CD8-positive, alpha-beta memory T cell (primary cell): ENCODE data around the gene ABCC2. TPM values are rescaled to one million over a fixed set of nuclear protein-coding genes. Genes with fewer than 3 reads are reported as not detected.
A peak's percentile ranks its signal among the peaks of the same experiment; 100 is the strongest.
"Not testable (repeated sequence)": the region's sequence is repeated elsewhere in the genome, so short reads cannot be mapped to it uniquely, and the experiment has no call there.

ENCODE experiments used
- CTCF ChIA-PET: fragments of 350-600 bp; sonication (Branson Sonifier 250); formaldehyde crosslinking; loops from one replicate; lab custom pipeline; 2021; ENCODE audit warnings: antibody characterized with exemption; lab: Charles Lee
- POLR2A ChIA-PET: fragments of 350-600 bp; sonication (Branson Sonifier 250); formaldehyde crosslinking; loops from one replicate; lab custom pipeline; 2021; ENCODE audit warnings: antibody characterized with exemption; lab: Charles Lee
- DNase-seq, 5 donors: peaks; one replicate each; pipeline versions ENCODE4 v3.0.0 to v3.0.0-alpha.2; 2020 to 2022; ENCODE audit warnings: mixed read lengths in 1 of 5
- H3K27ac ChIP-seq: one replicate; pipeline ENCODE4 v1.7.0; 2013; ENCODE audit warnings: low read depth, mild to moderate bottlenecking, low read length, moderate library complexity
- H3K27me3 ChIP-seq: 2 replicates; pipeline ENCODE4 v1.7.0; 2013; ENCODE audit warnings: low read length, mild to moderate bottlenecking; ENCODE audit not compliant: insufficient read depth, poor library complexity, severe bottlenecking
- H3K36me3 ChIP-seq: 2 replicates; pipeline ENCODE4 v1.7.0; 2013; ENCODE audit warnings: mild to moderate bottlenecking, low read length, moderate library complexity; ENCODE audit not compliant: insufficient read depth
- H3K4me1 ChIP-seq: 2 replicates; pipeline ENCODE4 v1.7.0; 2013; ENCODE audit warnings: mild to moderate bottlenecking, low read length, moderate library complexity; ENCODE audit not compliant: insufficient read depth
- H3K4me3 ChIP-seq: 2 replicates; pipeline ENCODE4 v1.7.0; 2013; ENCODE audit warnings: mild to moderate bottlenecking, low read length
- H3K9me3 ChIP-seq: 2 replicates; pipeline ENCODE4 v1.7.0; 2013; ENCODE audit warnings: mild to moderate bottlenecking, low read length
- H3K27ac Mint-ChIP-seq, 8 donors: one replicate each; pipeline ENCODE4 v1.8.0; 2020 to 2021; ENCODE audit warnings: mixed read lengths in 8 of 8, mild to moderate bottlenecking in 6 of 8, inconsistent platforms in 3 of 8, moderate library complexity in 3 of 8
- H3K27me3 Mint-ChIP-seq, 2 donors: one replicate each; pipeline ENCODE4 v1.8.0; 2020 to 2021; ENCODE audit warnings: mixed read lengths in 2 of 2, mild to moderate bottlenecking in 1 of 2, moderate library complexity in 1 of 2
- H3K36me3 Mint-ChIP-seq, 3 donors: one replicate each; pipeline ENCODE4 v1.8.0; 2020 to 2021; ENCODE audit warnings: mixed read lengths in 3 of 3, inconsistent platforms in 1 of 3, mild to moderate bottlenecking in 1 of 3
- H3K4me1 Mint-ChIP-seq, 3 donors: one replicate each; pipeline ENCODE4 v1.8.0; 2020 to 2021; ENCODE audit warnings: mixed read lengths in 3 of 3, inconsistent platforms in 1 of 3, mild to moderate bottlenecking in 1 of 3
- H3K4me3 Mint-ChIP-seq, 7 donors: one replicate each; pipeline ENCODE4 v1.8.0; 2020 to 2021; ENCODE audit warnings: mixed read lengths in 7 of 7, mild to moderate bottlenecking in 6 of 7, moderate library complexity in 4 of 7, inconsistent platforms in 2 of 7
- H3K9me3 Mint-ChIP-seq, 5 donors: one replicate each; pipeline ENCODE4 v1.8.0; 2020 to 2022; ENCODE audit warnings: mixed read lengths in 5 of 5, mild to moderate bottlenecking in 3 of 5, moderate library complexity in 2 of 5, inconsistent platforms in 1 of 5
- polyA plus RNA-seq: library from polyadenylated mRNA; unstranded; fragments of 300-500 nt; fragmentation: Illumina TruSeq; gene quantifications from one replicate; pipeline ENCODE4 v1.2.3, GENCODE V29; 2021
- total RNA-seq, 2 experiments: library from RNA; stranded (reverse); gene quantifications; one replicate each; pipeline ENCODE4 v1.2.3, GENCODE V29; 2021

ABCC2 gene
- total and polyA plus RNA-seq, 3 experiments from 2014 or later, result 0.14 to 1.5 (median 1.1) TPM

DNA sequence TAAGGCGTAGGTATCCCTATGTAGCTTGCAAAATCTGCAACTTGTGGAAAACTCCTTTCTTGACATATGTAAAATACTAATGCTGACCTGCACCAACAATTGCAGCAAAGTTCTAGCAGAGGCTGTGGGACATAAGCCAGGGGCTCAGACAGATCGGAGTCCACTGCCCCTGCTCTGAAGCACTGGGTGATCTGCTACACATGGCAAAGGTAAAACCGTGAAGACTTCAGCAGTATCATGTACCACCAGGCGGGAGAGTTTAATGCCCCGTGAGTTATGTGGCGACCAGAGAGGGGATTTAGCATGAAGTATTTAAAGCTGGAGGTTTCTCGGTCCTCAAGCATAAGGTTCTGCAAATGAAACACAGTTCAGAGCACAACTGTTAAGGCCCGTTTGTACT, 76.4 kb downstream of the ABCC2 start:
- H3K27me3 ChIP-seq, result no peaks in the 10 kb centered on the region
- Mint-ChIP-seq H3K4me1 (no peaks in the 10 kb centered on the region), H3K9me3 (no peaks in the 10 kb centered on the region), H3K27me3 (peaks cover 2 to 8% of the 10 kb centered on the region in 2 donors), H3K27ac (no peak overlapping the region), H3K36me3 (no peaks in the 10 kb centered on the region), H3K4me3 (no peak overlapping the region)
- ChIA-PET CTCF (interaction anchor here (1.0 to 2.1 kb wide), 5 partner anchors 10 to 187 kb away, joined by 3 to 10 read pairs (median 5); partner anchors contain the start of gene DNMBP), POLR2A (no interaction called here)
- no peaks in the 10 kb centered on the region for H3K9me3 ChIP-seq
- H3K27ac ChIP-seq, result no peak overlapping the region
- H3K36me3 ChIP-seq, result no peaks in the 10 kb centered on the region
- no peak for DNase-seq
- H3K4me1 ChIP-seq, result no peaks in the 10 kb centered on the region
- H3K4me3 ChIP-seq, result no peak overlapping the region

GRCh38 chr10:99859585-99859984, 77.1 kb downstream of the ABCC2 start:
- H3K4me3 Mint-ChIP-seq, result no peak overlapping the region
- Histone ChIP-seq H3K9me3 (no peaks in the 10 kb centered on the region), H3K36me3 (no peaks in the 10 kb centered on the region), H3K27me3 (no peaks in the 10 kb centered on the region), H3K4me1 (no peaks in the 10 kb centered on the region), H3K4me3 (no peak overlapping the region), H3K27ac (no peak overlapping the region)
- no peak for DNase-seq
- ChIA-PET CTCF (interaction anchor here (1.0 to 2.1 kb wide), 6 partner anchors 10 to 186 kb away, joined by 3 to 10 read pairs (median 4); partner anchors contain the start of gene DNMBP), POLR2A (no interaction called here)
- H3K27ac Mint-ChIP-seq, result no peak overlapping the region
- peaks cover 0 to 1% (median 0%) of the 10 kb centered on the region in 5 donors for H3K9me3 Mint-ChIP-seq
- H3K4me1 Mint-ChIP-seq, result no peaks in the 10 kb centered on the region
- peaks cover 4 to 15% of the 10 kb centered on the region in 2 donors for H3K27me3 Mint-ChIP-seq
- H3K36me3 Mint-ChIP-seq, result no peaks in the 10 kb centered on the region

DNA sequence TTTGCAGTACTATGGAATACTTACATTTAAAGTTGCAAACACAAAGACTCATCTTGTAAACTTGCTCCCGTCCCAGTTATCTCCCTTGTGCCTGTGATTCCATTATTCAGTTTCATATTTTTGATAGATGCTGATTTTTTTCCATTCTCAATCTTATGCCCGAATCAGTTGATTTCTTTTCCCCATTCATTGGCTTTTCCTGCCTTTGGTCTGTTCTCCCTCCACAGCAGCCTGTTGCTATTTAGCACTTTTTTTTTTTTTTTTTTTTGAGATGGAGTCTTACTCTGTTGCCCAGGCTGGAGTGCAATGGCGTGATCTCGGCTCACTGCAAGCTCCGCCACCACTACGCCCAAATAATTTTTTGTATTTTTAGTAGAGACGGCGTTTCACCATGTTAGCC, 78.0 kb downstream of the ABCC2 start:
- DNase-seq, result no peak
- Mint-ChIP-seq H3K27ac (no peak overlapping the region), H3K9me3 (peaks cover 0 to 4% (median 0%) of the 10 kb centered on the region in 5 donors), H3K4me1 (no peaks in the 10 kb centered on the region), H3K4me3 (no peak overlapping the region), H3K27me3 (peaks cover 5 to 21% of the 10 kb centered on the region in 2 donors), H3K36me3 (no peaks in the 10 kb centered on the region)
- CTCF ChIA-PET, result interaction anchor here (1.7 to 1.8 kb wide), 3 partner anchors 9 to 149 kb away, joined by 3 to 7 read pairs (median 4); partner anchors contain the start of gene DNMBP
- Histone ChIP-seq H3K27ac (no peak overlapping the region), H3K27me3 (no peaks in the 10 kb centered on the region), H3K36me3 (no peaks in the 10 kb centered on the region), H3K4me3 (no peak overlapping the region), H3K9me3 (no peaks in the 10 kb centered on the region), H3K4me1 (no peaks in the 10 kb centered on the region)
- POLR2A ChIA-PET, result no interaction called here

GRCh38 chr10:99863535-99864240, 81.2 kb downstream of the ABCC2 start:
- H3K4me1 Mint-ChIP-seq, H3K4me1 ChIP-seq, H3K9me3 ChIP-seq, H3K36me3 Mint-ChIP-seq, H3K4me3 Mint-ChIP-seq, H3K27ac ChIP-seq, H3K4me3 ChIP-seq, POLR2A ChIA-PET, H3K36me3 ChIP-seq, DNase-seq, H3K27me3 ChIP-seq: not testable (repeated sequence)
- H3K27ac Mint-ChIP-seq, result peak overlapping the region in 1 of 8 donors; percentile 14
- CTCF ChIA-PET, result interaction anchor here (1.9 kb wide), 1 partner anchor 18 kb away, joined by 6 read pairs; no protein-coding TSS in a partner anchor
- peaks cover 9 to 26% (median 25%) of the 10 kb centered on the region in 5 donors for H3K9me3 Mint-ChIP-seq
- H3K27me3 Mint-ChIP-seq, result peaks cover 26 to 49% of the 10 kb centered on the region in 2 donors

DNA sequence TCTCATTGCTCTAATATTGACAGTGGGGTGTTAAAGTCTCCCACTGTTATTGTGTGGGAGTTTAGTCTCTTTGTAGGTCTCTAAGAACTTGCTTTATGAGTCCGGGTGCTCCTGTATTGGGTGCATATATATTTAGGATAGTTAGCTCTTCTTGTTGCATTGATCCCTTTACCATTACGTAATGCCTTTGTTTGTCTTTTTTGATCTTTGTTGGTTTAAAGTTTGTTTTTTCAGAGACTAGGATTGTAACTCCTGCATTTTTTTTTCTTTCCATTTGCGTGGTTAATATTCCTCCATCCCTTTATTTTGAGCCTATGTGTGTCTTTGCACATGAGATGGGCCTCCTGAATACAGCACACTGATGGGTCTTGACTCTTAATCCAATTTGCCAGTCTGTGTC, 84.8 kb downstream of the ABCC2 start:
- DNase-seq, H3K27ac ChIP-seq, H3K27ac Mint-ChIP-seq, CTCF ChIA-PET, H3K4me3 Mint-ChIP-seq, H3K9me3 ChIP-seq, H3K36me3 Mint-ChIP-seq, H3K36me3 ChIP-seq, POLR2A ChIA-PET, H3K27me3 ChIP-seq, H3K4me3 ChIP-seq: not testable (repeated sequence)
- Mint-ChIP-seq H3K9me3 (peaks cover 9 to 26% (median 25%) of the 10 kb centered on the region in 5 donors), H3K27me3 (peaks cover 36 to 61% of the 10 kb centered on the region in 2 donors), H3K4me1 (peaks cover 14 to 23% (median 18%) of the 10 kb centered on the region in 3 donors)
- H3K4me1 ChIP-seq, result peaks cover 16% of the 10 kb centered on the region

DNA sequence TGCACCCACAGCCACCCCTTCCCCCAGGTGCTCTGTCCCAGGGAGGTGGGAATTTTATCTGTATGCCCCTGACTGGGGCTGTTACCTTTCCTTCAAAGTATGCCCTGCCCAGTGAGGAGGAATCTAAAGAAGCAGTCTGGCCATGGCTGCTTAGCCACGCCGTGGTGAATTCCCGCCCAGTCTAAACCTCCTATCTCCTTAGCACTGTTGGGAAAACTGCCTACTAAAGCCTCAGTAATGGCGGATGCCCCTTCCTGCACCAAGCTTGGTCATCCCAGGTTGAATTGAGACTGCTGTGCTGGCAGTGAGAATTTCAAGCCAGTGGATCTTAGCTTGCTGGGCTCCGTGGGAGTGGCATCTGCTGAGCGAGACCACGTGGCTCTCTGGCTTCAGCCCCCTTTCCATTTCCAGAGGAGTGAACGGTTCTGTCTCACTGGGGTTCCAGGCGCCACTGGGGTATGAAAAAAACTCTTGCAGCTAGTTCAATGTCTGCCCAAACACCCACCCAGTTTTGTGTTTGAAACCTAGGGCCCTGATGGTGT, 87.2 kb downstream of the ABCC2 start:
- Histone ChIP-seq H3K27me3 (no peaks in the 10 kb centered on the region), H3K36me3 (no peaks in the 10 kb centered on the region), H3K9me3 (no peaks in the 10 kb centered on the region), H3K4me3 (peak overlapping the region; percentile 11), H3K4me1 (peaks cover 16% of the 10 kb centered on the region), H3K27ac (no peak overlapping the region)
- Mint-ChIP-seq H3K4me3 (peak overlapping the region in 4 of 7 donors; percentile 61 to 78 (median 73)), H3K27me3 (peaks cover 44 to 77% of the 10 kb centered on the region in 2 donors), H3K4me1 (peaks cover 14 to 23% (median 18%) of the 10 kb centered on the region in 3 donors), H3K9me3 (peaks cover 9 to 26% (median 23%) of the 10 kb centered on the region in 5 donors), H3K27ac (peak overlapping the region in 1 of 8 donors; percentile 75), H3K36me3 (peaks cover 0 to 7% (median 1%) of the 10 kb centered on the region in 3 donors)
- ChIA-PET POLR2A (no interaction called here), CTCF (interaction anchor here (0.7 to 3.8 kb wide), 4 partner anchors 10 to 176 kb away, joined by 3 to 13 read pairs (median 4); partner anchors contain the start of gene DNMBP)
- DNase-seq, result no peak

DNA sequence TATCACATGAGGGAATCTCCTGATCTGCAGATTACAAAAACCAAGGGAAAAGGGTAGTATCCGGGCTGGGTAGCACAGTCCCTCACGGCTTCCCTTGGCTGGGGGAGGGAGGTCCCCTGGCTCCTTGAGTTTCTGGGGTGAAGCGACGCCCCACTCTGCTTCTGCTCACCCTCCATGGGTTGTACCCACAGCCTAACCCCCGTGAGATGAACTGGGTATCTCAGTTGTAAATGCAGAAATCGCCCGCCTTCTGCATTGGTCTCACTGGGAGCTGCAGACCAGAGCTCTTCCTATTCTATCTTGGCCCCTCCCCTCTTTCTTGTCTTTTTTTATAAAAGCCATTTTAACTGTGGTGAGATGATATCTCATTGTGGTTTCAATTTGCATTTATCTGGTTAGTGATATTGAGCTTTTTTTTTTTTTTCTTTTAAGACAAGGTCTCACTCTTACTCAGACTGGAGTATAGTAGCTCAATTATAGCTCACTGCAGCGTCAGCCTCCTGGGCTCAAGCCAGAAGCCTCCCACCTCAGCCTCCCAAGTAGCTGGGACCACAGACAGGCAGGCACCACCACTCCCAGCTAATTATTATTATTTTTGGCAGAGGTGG, 87.8 kb downstream of the ABCC2 start:
- Mint-ChIP-seq H3K4me1 (peaks cover 14 to 23% (median 18%) of the 10 kb centered on the region in 3 donors), H3K36me3 (peaks cover 0 to 9% (median 1%) of the 10 kb centered on the region in 3 donors), H3K27ac (peak overlapping the region in 3 of 8 donors; percentile 23 to 75 (median 25)), H3K27me3 (peaks cover 45 to 75% of the 10 kb centered on the region in 2 donors), H3K9me3 (peaks cover 9 to 26% (median 23%) of the 10 kb centered on the region in 5 donors), H3K4me3 (peak overlapping the region; percentile 32 to 78 (median 70))
- no peaks in the 10 kb centered on the region for H3K36me3 ChIP-seq
- H3K4me1 ChIP-seq, result peaks cover 16% of the 10 kb centered on the region
- no peaks in the 10 kb centered on the region for H3K27me3 ChIP-seq
- no peaks in the 10 kb centered on the region for H3K9me3 ChIP-seq
- ChIA-PET CTCF (interaction anchor here (0.7 to 3.8 kb wide), 3 partner anchors 24 to 175 kb away, joined by 3 to 13 read pairs (median 5); partner anchors contain the start of gene DNMBP), POLR2A (no interaction called here)
- H3K27ac ChIP-seq, result no peak overlapping the region
- H3K4me3 ChIP-seq, result peak overlapping the region; percentile 11
- peak; percentile 4 to 64 (median 51) for DNase-seq
